HG02970 (cell line): Measurements from ENCODE around the gene A3GALT2.

ENCODE experiments used
- ATAC-seq: cut with Tn5 transposase; IDR thresholded peaks from one replicate; pipeline ENCODE4 v1.9.1; 2021; ENCODE audit warnings: mild to moderate bottlenecking, moderate library complexity, moderate number of reproducible peaks; ENCODE audit not compliant: unreplicated experiment, low FRiP score

Gene A3GALT2

GRCh38 chr1:33275195-33275594 lies 45.7 kb downstream of the A3GALT2 start:
- ATAC-seq, result no peak

GRCh38 chr1:33274446-33274845 lies 46.5 kb downstream of the A3GALT2 start:
- ATAC-seq, result no peak

- no peak for ATAC-seq
Measured at GRCh38 chr1:33273961-33274371, 46.9 kb downstream of the A3GALT2 start.

- ATAC-seq, result no peak
Measured at GRCh38 chr1:33273406-33273805, 47.5 kb downstream of the A3GALT2 start.

- ATAC-seq, result no peak
Measured at GRCh38 chr1:33272930-33273329, 48.0 kb downstream of the A3GALT2 start.

- ATAC-seq, result no peak
Measured at GRCh38 chr1:33272509-33272908, 48.4 kb downstream of the A3GALT2 start.

- no peak for ATAC-seq
Measured at GRCh38 chr1:33271666-33272505, 49.0 kb downstream of the A3GALT2 start.

GRCh38 chr1:33270808-33271465 lies 50.0 kb downstream of the A3GALT2 start:
- ATAC-seq, result no peak

- ATAC-seq, result no peak
Measured at GRCh38 chr1:33270379-33270778, 50.5 kb downstream of the A3GALT2 start.

GRCh38 chr1:33269621-33270020 lies 51.3 kb downstream of the A3GALT2 start:
- ATAC-seq, result no peak

GRCh38 chr1:33268927-33269610 lies 51.8 kb downstream of the A3GALT2 start:
- ATAC-seq, result no peak

- no peak for ATAC-seq
Measured at GRCh38 chr1:33268457-33268856, 52.4 kb downstream of the A3GALT2 start.

GRCh38 chr1:33267468-33268205 lies 53.3 kb downstream of the A3GALT2 start:
- no peak for ATAC-seq

GRCh38 chr1:33266766-33267165 lies 54.1 kb downstream of the A3GALT2 start:
- ATAC-seq, result no peak

- no peak for ATAC-seq
Measured at GRCh38 chr1:33265780-33266605, 54.9 kb downstream of the A3GALT2 start.

- ATAC-seq, result no peak
Measured at GRCh38 chr1:33263890-33264504, 56.9 kb downstream of the A3GALT2 start.

- no peak for ATAC-seq
Measured at GRCh38 chr1:33261344-33261743, 59.6 kb downstream of the A3GALT2 start.

- ATAC-seq, result no peak
Measured at GRCh38 chr1:33260439-33260838, 60.5 kb downstream of the A3GALT2 start.

- ATAC-seq, result no peak
Measured at GRCh38 chr1:33259879-33260278, 61.0 kb downstream of the A3GALT2 start.
